Measurements from ENCODE around the gene EGLN3.

The EGLN3 gene

DNA sequence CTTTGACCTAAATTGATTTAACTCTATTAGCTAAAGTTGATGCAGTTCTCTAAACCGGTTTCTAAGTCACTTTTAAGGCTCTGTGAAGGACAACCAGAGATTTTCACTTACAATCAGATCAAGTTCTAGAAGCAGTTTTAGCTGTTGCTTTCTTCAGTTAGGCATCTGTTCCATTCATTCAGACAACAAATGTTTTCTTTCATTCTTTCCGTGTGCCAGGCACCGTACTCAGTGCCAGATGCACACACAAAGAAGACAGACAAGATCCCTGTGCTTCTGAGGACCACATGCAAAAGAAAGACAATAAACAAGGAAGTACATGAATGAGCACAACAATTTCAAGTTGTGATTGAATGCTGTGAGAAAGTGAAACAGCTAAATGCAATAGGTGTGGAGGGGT, 11.1 kb upstream of the EGLN3 start:
- H2AFZ ChIP-seq (ENCODE audit: low read depth) = no peak overlapping the region
- no peak overlapping the region for H3K4me2 ChIP-seq
- H3K79me2 ChIP-seq (ENCODE audit: insufficient read depth, low read depth) = no peaks in the 10 kb centered on the region
- H3K27ac ChIP-seq = no peak overlapping the region
- H3K27me3 ChIP-seq (ENCODE audit: insufficient read depth, low read depth) = no peaks in the 10 kb centered on the region
- no peaks in the 10 kb centered on the region for H3K36me3 ChIP-seq (ENCODE audit: insufficient read depth)
- no peaks in the 10 kb centered on the region for H4K20me1 ChIP-seq (ENCODE audit: insufficient read depth)
- H3K4me3 ChIP-seq (IDR thresholded peaks at IDR 0.05; ENCODE audit: insufficient read depth, low read depth, low read length) = no peak overlapping the region
- no peaks in the 10 kb centered on the region for H3K4me1 ChIP-seq (ENCODE audit: low read depth, poor library complexity, severe bottlenecking)
- TF ChIP-seq, protein P1, sequence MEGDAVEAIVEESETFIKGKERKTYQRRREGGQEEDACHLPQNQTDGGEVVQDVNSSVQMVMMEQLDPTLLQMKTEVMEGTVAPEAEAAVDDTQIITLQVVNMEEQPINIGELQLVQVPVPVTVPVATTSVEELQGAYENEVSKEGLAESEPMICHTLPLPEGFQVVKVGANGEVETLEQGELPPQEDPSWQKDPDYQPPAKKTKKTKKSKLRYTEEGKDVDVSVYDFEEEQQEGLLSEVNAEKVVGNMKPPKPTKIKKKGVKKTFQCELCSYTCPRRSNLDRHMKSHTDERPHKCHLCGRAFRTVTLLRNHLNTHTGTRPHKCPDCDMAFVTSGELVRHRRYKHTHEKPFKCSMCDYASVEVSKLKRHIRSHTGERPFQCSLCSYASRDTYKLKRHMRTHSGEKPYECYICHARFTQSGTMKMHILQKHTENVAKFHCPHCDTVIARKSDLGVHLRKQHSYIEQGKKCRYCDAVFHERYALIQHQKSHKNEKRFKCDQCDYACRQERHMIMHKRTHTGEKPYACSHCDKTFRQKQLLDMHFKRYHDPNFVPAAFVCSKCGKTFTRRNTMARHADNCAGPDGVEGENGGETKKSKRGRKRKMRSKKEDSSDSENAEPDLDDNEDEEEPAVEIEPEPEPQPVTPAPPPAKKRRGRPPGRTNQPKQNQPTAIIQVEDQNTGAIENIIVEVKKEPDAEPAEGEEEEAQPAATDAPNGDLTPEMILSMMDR (conservative IDR thresholded peaks at IDR 0.05; ENCODE audit: low read depth, low read length) = no peak
- no peak overlapping the region for H3K9ac ChIP-seq

DNA sequence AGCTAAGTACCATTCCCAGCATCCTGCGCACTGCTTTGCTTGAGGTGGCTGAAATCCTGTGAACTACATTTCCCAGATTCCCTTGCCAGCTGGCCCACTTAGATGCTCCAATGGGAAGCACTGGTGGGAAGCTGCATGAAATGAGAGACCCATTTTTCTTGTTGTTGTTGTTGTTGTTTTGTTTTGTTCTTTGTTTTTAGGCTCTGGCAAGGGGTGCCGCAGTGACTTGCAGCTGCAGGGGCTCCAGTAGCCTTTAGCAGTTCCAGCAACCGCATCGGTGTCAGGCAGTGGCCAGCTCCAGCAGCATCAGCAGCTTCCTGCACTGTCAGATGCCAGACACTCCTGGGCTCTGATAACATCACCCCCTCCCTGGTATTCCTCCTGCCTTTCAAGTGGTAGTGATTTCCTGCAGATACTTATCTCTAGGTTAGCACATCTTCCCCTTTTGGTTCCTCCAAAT, 8.8 kb upstream of the EGLN3 start:
- H2AFZ ChIP-seq (ENCODE audit: low read depth) = no peak overlapping the region
- no peak overlapping the region for H3K27ac ChIP-seq
- no peaks in the 10 kb centered on the region for H3K79me2 ChIP-seq (ENCODE audit: insufficient read depth, low read depth)
- H3K4me1 ChIP-seq (ENCODE audit: low read depth, poor library complexity, severe bottlenecking) = no peaks in the 10 kb centered on the region
- no peaks in the 10 kb centered on the region for H3K27me3 ChIP-seq (ENCODE audit: insufficient read depth, low read depth)
- TF ChIP-seq, protein P1 (conservative IDR thresholded peaks at IDR 0.05; ENCODE audit: low read depth, low read length) = no peak
- no peak overlapping the region for H3K4me2 ChIP-seq
- no peak overlapping the region for H3K9ac ChIP-seq
- H4K20me1 ChIP-seq (ENCODE audit: insufficient read depth) = no peaks in the 10 kb centered on the region
- no peaks in the 10 kb centered on the region for H3K36me3 ChIP-seq (ENCODE audit: insufficient read depth)
- no peak overlapping the region for H3K4me3 ChIP-seq (IDR thresholded peaks at IDR 0.05; ENCODE audit: insufficient read depth, low read depth, low read length)

DNA sequence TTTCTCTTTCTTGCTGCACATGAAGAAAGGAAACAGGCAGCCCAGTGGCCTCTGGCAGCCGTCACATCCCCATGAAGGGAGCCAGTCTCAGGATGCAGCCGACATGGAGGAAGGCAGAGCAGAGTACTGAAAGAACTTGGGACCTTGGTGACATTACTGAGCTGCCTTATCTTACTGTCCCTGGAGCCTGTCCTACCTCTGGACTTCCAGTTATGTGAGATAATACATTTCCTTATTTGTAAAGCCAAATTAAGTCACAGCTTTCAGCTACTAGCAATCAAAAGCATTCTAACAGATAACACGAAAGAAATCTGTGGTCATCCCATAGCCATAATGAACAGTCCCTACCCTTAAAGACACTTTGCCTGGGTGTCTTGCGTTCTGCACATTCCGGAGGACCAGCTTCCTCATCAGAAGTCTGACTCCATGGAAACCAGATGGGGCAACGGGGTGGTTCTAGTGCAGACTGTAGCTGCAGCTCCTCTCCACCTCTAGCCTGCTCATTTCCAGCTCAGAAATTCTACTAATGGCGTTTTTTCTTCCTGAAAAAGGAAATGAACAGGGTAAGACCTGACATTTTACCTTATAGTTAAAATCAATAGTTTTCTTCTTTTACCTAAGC, 7.8 kb upstream of the EGLN3 start:
- Histone ChIP-seq H3K4me3 (IDR thresholded peaks at IDR 0.05; ENCODE audit: insufficient read depth, low read depth, low read length) (no peak overlapping the region), H3K79me2 (ENCODE audit: insufficient read depth, low read depth) (no peaks in the 10 kb centered on the region), H3K4me2 (no peak overlapping the region), H3K9ac (no peak overlapping the region), H4K20me1 (ENCODE audit: insufficient read depth) (no peaks in the 10 kb centered on the region), H3K27me3 (ENCODE audit: insufficient read depth, low read depth) (no peaks in the 10 kb centered on the region), H3K36me3 (ENCODE audit: insufficient read depth) (no peaks in the 10 kb centered on the region), H3K27ac (no peak overlapping the region), H2AFZ (ENCODE audit: low read depth) (no peak overlapping the region), H3K4me1 (ENCODE audit: low read depth, poor library complexity, severe bottlenecking) (no peaks in the 10 kb centered on the region)
- TF ChIP-seq, protein P1 (conservative IDR thresholded peaks at IDR 0.05; ENCODE audit: low read depth, low read length) = no peak

DNA sequence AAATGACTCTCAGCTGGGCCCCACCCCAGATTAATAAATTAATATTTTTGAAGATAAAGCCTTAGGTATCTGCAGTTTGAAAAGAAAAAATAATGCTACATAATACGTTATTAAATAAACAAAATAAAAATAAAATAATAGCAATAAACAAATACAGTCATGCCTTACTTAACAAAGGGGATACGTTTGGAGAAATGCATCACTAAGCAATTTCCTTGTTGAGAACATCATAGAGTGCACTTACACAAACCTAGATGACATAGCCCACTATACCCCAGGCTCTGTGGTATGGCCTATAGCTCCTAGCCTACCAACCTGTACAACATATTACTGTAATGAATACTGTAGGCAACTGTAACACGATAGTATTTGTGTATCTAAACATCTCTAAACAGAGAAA, 7.1 kb upstream of the EGLN3 start:
- Histone ChIP-seq H4K20me1 (ENCODE audit: insufficient read depth) (no peaks in the 10 kb centered on the region), H3K9ac (no peak overlapping the region), H3K79me2 (ENCODE audit: insufficient read depth, low read depth) (no peaks in the 10 kb centered on the region), H3K27ac (no peak overlapping the region), H3K4me1 (ENCODE audit: low read depth, poor library complexity, severe bottlenecking) (no peaks in the 10 kb centered on the region), H3K4me3 (IDR thresholded peaks at IDR 0.05; ENCODE audit: insufficient read depth, low read depth, low read length) (no peak overlapping the region), H3K4me2 (no peak overlapping the region), H3K36me3 (ENCODE audit: insufficient read depth) (no peaks in the 10 kb centered on the region), H3K27me3 (ENCODE audit: insufficient read depth, low read depth) (no peaks in the 10 kb centered on the region), H2AFZ (ENCODE audit: low read depth) (no peak overlapping the region)
- TF ChIP-seq, protein P1 (conservative IDR thresholded peaks at IDR 0.05; ENCODE audit: low read depth, low read length) = no peak

Measured in KMS-11 (cell line).